K562 (cell line): ENCODE data around the gene TENM3.

Experiments used
- CREB1 ChIP-seq, 2 experiments: sonication (generic) in 1 of 2; formaldehyde crosslinking in 1 of 2; IDR thresholded peaks; 2 replicates each; pipeline versions ENCODE4 v1.6.1 to v1.8.0; 2012 to 2022; ENCODE audit warnings: inconsistent platforms in 1 of 2, mild to moderate bottlenecking in 1 of 2, missing genetic modification reagents in 1 of 2, moderate library complexity in 1 of 2
- ILF3 ChIP-seq: fragments of 450-650 bp; IDR thresholded peaks from 2 replicates; pipeline ENCODE4 v1.6.1; 2018; ENCODE audit warnings: antibody characterized with exemption, mild to moderate bottlenecking, moderate library complexity, borderline replicate concordance
- KLF16 ChIP-seq: IDR thresholded peaks from 2 replicates; pipeline ENCODE4 v1.6.1; 2016; ENCODE audit warnings: antibody characterized with exemption
- POLR2A ChIP-seq: fragments of 450-650 bp; conservative IDR thresholded peaks from 2 replicates; pipeline ENCODE4 v1.6.1; 2016
- SMAD4 ChIP-seq: fragments of 250-450 bp; sonication (Bioruptor Pico); conservative IDR thresholded peaks from 2 replicates; pipeline ENCODE4 v1.8.0; 2021; ENCODE audit warnings: inconsistent platforms, mild to moderate bottlenecking, moderate library complexity
- TRIM28 ChIP-seq: fragments of 450-650 bp; IDR thresholded peaks from 2 replicates; pipeline ENCODE4 v1.6.1; 2017
- ZNF431 ChIP-seq: sonication (generic); formaldehyde crosslinking; IDR thresholded peaks from 2 replicates; pipeline ENCODE4 v1.8.0; 2022; ENCODE audit warnings: mild to moderate bottlenecking, missing genetic modification reagents
- ZNF583 ChIP-seq: fragments of 250-450 bp; sonication (Bioruptor Pico); IDR thresholded peaks from 2 replicates; pipeline ENCODE4 v1.4.0; 2020
- ZNF785 ChIP-seq: fragments of 250-450 bp; sonication (Bioruptor Pico); IDR thresholded peaks from 2 replicates; pipeline ENCODE4 v1.4.0; 2020; ENCODE audit warnings: mild to moderate bottlenecking
- TF ChIP-seq, protein P1 (sequence below): sonication (generic); formaldehyde crosslinking; IDR thresholded peaks from 2 replicates; pipeline ENCODE4 v1.8.0; 2023; ENCODE audit warnings: mild to moderate bottlenecking, missing genetic modification reagents

- TF ChIP-seq ILF3: no peak
- TF ChIP-seq POLR2A: no peak
- TF ChIP-seq ZNF583: no peak
- TF ChIP-seq CREB1 (IDR thresholded peaks at IDR 0.05): no peak
- TF ChIP-seq CREB1 (CRISPR knock-in tag; IDR thresholded peaks at IDR 0.05): no peak
- TF ChIP-seq SMAD4 (CRISPR knock-in tag): no peak
- no peak for TF ChIP-seq TRIM28
- TF ChIP-seq KLF16: no peak
- TF ChIP-seq ZNF785 (CRISPR knock-in tag): no peak
- TF ChIP-seq, protein P1, sequence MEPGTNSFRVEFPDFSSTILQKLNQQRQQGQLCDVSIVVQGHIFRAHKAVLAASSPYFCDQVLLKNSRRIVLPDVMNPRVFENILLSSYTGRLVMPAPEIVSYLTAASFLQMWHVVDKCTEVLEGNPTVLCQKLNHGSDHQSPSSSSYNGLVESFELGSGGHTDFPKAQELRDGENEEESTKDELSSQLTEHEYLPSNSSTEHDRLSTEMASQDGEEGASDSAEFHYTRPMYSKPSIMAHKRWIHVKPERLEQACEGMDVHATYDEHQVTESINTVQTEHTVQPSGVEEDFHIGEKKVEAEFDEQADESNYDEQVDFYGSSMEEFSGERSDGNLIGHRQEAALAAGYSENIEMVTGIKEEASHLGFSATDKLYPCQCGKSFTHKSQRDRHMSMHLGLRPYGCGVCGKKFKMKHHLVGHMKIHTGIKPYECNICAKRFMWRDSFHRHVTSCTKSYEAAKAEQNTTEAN (CRISPR knock-in tag): no peak
- no peak for TF ChIP-seq ZNF431 (CRISPR knock-in tag)
These were observed 586.0 kb downstream of the TENM3 start for GRCh38 chr4:182829196-182829595.
